HG03139 (cell line): ENCODE measurements around the gene HAUS1.

Experiments used
- ATAC-seq: cut with Tn5 transposase; IDR thresholded peaks from one replicate; pipeline ENCODE4 v1.9.1; 2021; ENCODE audit not compliant: unreplicated experiment

HAUS1 gene

DNA sequence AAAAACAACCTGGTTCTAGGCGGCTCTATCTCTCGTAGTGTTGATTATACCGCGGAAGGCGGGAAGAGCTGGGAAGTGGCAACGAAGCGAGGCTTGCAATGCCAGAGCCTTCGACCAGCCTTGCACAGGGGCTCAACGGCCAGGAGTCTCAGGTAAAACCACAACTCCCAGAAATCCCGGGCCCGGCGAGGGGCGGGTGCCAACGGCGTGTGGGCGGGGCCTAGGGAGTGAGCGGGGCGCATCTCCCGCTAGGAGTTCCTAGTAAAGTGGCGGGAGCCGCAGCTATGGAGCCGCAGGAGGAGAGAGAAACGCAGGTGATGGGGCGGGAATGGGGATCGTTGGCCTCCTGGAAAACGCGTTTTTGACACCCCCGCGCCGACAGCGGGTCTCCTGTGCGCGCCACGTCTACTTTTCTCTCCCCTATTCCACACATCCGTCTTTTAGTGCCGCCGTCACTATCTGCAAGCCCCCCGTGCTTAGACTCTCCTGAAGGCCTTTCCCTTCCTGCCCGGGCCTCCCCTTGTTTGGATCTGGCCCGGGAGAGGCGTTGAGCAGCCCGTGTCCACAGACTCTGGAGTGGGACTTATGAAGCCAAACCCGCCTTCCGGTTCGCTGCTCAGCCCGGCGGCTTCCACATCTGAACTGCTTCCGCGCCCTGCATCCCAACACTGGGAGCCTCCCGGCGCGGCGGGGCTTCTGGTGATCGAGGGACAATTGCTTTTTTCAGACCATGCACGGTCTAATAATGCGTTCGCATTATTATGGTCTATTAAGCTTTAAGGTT, at the start of gene HAUS1:
Gene HAUS1 (plus strand): TSS at position 258 of the 784 bp plus-strand sequence. CDS start 27 bp downstream, at position 285.
- ATAC-seq: peak; percentile 82

DNA sequence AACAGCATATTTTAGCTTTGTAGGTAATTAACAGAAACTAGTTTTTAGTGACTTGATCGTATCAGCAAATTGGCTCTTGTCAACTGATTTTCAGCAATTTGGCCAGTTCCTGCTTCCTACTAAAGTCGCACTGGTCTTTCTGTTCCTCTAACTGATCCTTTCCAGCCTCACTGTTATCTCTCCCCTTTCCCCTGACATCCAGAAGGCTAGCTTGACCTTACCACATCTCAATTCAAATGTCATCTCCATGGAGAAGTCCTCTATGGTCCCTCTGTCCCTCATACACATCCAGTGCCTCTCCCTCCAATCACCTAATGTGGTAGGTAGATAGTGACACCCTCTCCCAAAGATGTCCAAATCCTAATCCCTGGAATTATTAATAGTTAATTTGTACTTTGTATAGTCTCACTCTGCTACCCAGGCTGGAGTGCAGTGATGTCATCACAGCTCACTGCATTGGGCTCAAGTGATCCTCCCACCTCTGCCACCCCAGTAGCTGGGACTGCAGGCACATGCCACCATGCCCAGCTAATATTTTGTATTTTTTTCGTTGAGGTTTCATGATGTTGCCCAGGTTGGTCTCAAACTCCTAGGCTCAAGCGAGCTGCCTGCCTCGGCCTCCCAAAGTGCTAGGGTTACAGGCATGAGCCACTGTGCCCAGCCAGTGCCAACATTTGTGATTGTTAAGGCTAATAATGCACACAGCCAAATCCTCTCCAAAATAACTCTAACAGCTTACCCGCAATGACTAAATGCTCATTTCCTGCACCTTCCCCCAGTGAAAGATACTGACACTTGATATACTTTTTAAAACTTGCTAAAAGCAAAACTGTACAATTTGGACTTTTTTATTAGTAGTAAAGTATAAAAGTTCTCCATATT, 49.0 kb upstream of the HAUS1 start:
- ATAC-seq: no peak

DNA sequence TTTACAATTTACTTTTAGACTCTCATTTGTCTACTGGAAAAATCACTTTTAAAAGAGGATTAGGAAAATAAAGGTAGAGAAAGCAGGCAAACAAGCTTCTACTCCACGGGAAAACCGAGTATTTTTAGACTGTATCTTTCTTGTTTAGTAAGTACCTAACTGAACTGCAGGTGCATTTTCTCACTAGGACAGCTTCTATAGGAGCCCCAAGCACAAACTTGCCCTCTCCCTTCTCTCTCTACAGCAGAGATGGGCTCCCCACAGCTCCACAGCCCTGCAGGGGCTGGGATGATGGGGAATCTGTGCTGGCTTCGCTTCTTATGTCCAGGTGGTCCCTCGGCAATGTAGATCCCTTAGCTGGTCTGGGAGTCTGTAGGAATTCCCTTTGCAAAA, 48.4 kb upstream of the HAUS1 start:
- no peak for ATAC-seq

DNA sequence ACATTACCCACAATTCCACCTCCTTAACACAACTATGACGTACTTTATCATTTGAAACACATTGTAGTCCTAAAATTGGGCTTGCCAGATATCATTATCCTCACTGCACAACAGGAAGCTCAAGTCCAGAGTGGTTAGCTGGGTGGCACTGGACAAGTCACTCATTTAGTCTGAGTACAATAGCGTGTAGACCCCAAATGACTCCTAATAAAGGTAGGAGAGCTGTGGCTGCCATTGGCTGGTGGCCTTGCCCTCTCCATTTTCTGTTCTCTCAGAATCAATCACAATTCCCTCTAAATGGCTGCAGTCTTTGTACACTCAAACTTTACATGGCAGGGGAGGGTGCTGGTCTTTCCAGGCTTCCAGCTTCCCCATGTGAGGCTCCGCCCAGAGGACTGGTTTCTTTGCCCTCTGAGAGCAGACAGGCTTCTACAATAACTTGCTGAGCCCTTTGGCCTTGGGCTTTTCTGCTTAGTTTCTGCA, 43.8 kb upstream of the HAUS1 start:
- ATAC-seq: no peak

DNA sequence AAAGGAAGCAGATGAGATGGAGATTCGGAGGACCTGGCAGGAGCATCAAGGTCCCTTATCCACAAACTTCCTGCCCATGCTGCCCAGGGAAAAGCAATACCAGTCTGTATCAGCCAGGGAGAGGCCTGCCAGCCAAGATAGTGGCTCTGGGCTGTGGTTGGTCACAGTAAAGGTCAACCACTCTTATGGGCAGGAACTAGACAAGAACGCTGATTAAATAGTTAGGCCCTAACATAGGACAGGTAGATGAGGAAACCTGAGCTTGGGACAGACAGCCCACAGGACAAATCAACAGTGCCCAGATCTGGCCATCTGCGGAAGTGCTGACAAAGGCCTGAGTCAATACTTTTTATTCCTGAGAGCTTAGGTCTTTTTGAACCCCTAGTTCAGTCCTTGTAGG, 42.8 kb upstream of the HAUS1 start:
- ATAC-seq: no peak

DNA sequence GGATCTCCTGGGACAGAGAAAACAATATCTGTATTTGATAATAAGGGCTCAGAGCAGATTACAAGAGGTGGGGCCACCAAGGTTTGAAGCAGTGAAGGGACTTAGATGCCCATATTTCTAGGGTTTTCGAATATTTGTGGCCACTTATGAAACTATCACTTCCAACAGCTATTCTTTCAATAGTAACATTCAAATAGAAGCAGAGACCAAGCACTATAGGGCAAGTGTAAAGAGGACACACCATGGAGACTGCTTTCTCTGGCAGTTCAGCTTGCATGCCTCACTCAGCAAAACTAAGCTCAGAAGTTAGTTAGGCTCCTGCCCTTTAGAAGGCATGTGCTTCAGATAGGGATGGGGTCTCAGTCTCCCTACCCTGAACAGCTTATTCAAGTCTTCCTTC, 42.4 kb upstream of the HAUS1 start:
- ATAC-seq: no peak

GRCh38 chr18:46062781-46063180, 41.4 kb upstream of the HAUS1 start:
- ATAC-seq: no peak

GRCh38 chr18:46067438-46068007, 36.7 kb upstream of the HAUS1 start:
- no peak for ATAC-seq

GRCh38 chr18:46068763-46069162, 35.4 kb upstream of the HAUS1 start:
- no peak for ATAC-seq

GRCh38 chr18:46069524-46069923, 34.7 kb upstream of the HAUS1 start:
- no peak for ATAC-seq

- no peak for ATAC-seq
Observed at GRCh38 chr18:46070232-46070631, 34.0 kb upstream of the HAUS1 start.

DNA sequence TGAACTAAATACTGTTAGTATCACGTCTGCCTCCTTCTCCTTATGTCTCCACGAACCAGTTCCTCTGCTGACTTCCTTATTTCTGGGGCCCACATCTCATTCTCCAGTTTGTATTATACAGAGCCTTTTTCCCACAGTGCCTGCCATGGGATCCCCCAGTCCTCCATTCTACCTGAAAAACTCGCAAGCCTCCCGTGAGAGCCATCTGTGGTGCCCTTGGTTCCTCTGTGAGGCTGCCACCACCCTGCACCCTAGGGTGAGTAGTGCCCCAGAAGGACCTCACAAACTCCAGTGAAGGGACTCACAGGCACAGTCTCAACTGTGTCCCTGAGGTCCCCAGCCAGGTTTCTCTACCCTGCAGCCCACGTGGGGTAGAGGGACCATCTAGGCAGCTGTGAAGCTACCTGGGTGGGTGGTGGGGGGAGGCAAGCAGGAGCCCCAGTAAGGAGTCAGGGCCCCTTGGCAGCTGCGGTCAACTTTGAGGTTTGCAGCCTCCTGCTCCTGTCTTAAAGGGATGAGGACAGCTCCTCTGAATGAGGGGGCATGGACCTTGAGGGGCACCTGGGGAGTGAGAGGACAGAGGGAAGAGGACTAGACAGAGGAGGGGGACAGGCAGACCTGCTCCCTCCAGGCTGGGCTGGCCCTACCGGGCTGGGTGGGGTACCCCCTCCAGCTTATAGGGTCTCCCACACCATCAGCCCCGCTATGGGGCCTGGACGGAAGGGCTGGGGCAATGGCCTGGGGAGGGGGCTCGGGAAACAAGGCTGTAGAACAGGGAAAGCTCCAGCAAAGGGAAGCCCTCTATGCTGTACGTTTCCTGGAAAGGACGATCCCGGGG, 33.2 kb upstream of the HAUS1 start:
- ATAC-seq: no peak

DNA sequence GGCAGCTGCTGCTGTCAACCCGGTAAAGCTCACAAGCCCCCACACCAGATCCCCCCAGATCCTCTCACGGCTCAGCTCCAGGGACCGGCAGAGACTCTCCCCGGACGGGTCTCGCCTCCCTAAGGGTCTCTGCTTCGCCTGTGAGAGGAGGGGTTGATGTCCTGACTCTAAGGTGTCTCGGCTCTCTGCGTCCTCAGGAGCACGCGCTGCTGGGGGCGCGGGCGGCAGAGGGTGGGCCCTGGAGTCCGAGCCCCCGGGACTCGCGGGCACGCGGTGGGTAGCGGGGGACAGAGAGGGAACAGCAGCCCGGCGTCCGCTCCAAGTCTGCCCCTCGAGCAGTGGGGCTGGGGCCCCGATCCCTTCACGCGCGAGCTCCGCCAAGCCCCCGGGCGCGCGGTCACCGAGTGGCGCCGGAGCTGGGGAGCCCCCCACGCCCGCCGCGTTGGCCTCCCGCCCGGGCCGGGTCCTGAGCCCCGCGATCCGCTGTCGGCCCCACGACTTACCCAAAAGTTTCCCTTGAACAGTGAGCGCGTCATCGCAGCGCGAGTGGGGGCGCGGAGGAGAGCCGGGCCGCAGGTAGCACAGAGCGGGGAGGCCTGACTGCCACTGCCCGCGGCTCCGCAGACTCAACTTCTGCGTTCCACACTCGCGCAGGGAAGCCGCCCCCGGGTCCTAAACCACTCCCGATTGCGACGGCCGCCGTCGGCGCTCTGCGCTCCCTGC, 32.4 kb upstream of the HAUS1 start, which contains the start of gene PSTPIP2:
Gene PSTPIP2 (minus strand): TSS at position 608 of the 723 bp plus-strand sequence. CDS start 72 bp downstream, at position 536.
- ATAC-seq: peak; percentile 60

DNA sequence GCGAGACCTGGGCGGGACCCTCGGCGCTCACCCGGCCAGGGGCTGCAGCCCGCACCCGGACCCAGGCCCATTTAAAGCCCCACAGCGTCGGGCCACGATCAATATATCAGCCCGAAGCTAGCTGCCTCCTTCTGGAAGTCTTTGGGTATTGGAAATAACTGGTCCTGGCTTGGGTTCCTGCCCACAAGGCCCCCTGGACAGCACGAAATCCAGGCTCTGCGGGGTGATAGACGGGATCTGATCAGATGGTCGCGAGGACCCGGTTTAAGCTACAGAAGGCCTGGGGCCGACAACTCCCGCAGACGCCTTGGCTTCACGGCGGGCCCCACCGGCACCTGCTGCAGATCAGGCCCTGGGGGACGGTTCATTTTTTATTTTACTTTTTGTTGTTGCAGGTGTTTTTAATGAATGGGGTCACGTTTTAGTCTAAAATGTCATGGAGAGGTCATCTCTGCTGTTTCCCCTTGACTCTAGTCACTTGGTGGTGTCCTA, 31.8 kb upstream of the HAUS1 start:
- no peak for ATAC-seq

- no peak for ATAC-seq
Observed at GRCh38 chr18:46072959-46073358, 31.2 kb upstream of the HAUS1 start.

- no peak for ATAC-seq
Observed at GRCh38 chr18:46073474-46074331, 30.5 kb upstream of the HAUS1 start.

DNA sequence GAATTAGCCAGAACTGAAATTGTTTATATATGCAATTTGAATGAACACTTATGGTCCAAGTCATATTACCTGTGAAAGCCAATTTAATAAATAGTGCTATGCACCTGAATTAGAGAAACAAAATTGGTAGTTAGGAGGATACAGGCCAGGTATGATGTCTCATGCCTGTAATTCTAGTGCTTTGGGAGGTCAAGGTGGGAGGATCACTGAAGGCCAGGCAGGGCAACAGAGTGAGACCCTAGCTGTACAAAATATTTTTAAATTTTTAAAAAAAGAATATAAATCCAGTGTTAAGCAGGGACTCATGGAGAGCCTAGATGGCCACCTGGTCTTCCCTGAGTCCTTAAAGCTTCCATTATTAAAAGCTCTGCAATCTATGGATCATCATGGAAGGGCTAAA, 24.8 kb upstream of the HAUS1 start:
- no peak for ATAC-seq

- ATAC-seq: no peak
Observed at GRCh38 chr18:46080156-46080555, 24.0 kb upstream of the HAUS1 start.

GRCh38 chr18:46084431-46084830, 19.8 kb upstream of the HAUS1 start:
- no peak for ATAC-seq
